Renal pelvis (tissue), 4 donors: ENCODE data around the gene DUS3L. TPM values are rescaled to one million over a fixed set of nuclear protein-coding genes. Genes with fewer than 3 reads are reported as not detected.
"Not testable (repeated sequence)": the region's sequence is repeated elsewhere in the genome, so short reads cannot be mapped to it uniquely, and the experiment has no call there.

Experiments
- DNase-seq: peaks from one replicate; pipeline ENCODE4 v3.0.0-alpha.2; 2013
- polyA plus RNA-seq, 3 donors: library from polyadenylated mRNA; unstranded; fragments of 120-200 nt; gene quantifications; one replicate each; pipeline ENCODE4 v1.2.1, GENCODE V29; 2013; ENCODE audit not compliant: insufficient read length in 3 of 3

DUS3L gene
- polyA plus RNA-seq, 3 donors: 24.9 to 45.1 (median 32.4) TPM

DNA sequence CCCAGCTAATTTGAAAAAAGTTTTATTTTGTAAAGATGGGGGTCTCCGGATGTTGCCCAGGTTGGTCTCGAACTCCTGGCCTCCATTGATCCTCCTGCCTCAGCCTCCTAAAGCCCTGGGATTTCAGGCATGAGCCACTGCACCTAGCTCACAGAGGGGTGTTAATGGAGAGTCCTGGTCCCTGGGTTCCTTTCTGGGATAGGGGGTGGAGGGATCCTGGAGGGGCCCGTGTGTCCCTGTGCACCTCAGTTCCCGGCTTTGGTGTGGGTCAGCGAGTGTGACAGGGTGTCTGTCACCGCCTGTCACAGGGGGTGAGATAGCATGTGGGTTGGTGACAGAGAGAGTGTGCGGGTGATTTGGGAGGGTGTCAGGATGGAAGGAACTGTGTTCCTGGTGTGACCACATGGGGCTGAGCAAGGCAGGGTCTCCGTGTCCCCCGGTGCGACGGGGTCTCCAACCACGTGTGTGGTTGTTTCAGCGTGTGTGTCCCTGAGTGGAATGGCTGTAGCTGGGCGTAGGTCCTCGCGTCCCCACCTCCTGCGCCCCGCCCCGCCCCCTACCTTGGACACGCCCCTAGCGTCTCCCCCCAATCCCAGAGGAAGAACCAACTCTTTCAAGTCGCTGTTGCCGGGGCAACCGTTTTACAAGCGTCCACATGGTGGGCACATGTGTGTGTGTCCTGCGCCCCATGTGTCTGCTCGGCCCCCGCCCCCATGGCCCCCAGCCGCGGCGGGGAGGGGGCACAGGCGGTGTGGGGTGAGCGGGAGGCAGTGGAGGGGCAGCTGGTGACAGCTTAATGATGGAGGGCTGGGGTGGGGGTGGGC, 11.0 kb upstream of the DUS3L start:
- peak; percentile 75 for DNase-seq

DNA sequence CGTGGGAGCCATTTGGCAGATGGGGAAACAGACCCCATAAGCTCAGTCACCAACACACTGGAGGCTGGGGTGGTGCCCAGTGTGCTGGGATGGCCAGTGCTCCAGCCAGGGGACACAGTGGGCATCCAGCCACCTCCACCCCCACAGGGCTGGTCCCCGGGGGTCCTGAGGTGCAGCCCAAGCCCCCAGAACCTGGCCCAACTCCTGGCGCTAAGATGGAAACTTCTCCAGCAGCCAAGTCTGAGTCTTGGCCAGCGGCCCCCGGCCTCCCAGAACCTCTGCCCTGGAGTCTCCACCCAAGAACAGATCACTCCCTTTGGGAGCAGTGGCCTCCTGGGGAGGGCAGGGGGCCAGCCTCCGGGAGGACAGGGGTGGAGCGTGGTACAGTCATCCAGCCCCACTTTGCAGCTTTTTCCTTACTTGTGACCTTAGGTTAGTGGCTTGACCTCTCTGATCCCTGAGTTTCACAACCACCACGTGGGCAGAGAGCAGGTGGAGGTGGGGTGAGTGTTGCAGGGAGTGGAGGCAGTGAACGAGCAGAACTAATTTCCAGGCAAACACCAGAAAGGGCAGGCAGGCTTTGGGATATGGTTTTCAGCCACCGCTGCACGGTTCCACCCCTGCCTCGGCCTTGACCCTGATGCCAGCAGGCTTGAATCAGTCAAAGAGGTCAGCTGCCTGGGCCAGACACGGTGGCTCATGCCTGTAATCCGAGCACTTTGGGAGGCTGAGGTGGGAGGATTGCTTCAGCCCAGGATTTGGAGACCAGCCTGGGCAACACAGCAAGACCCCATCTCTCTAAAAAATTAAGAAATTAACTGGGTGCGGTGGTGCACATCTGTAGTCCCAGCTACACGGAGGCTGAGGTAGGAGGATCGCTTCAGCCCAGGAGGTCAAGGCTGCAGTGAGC, 9.7 kb upstream of the DUS3L start:
- no peak for DNase-seq

DNA sequence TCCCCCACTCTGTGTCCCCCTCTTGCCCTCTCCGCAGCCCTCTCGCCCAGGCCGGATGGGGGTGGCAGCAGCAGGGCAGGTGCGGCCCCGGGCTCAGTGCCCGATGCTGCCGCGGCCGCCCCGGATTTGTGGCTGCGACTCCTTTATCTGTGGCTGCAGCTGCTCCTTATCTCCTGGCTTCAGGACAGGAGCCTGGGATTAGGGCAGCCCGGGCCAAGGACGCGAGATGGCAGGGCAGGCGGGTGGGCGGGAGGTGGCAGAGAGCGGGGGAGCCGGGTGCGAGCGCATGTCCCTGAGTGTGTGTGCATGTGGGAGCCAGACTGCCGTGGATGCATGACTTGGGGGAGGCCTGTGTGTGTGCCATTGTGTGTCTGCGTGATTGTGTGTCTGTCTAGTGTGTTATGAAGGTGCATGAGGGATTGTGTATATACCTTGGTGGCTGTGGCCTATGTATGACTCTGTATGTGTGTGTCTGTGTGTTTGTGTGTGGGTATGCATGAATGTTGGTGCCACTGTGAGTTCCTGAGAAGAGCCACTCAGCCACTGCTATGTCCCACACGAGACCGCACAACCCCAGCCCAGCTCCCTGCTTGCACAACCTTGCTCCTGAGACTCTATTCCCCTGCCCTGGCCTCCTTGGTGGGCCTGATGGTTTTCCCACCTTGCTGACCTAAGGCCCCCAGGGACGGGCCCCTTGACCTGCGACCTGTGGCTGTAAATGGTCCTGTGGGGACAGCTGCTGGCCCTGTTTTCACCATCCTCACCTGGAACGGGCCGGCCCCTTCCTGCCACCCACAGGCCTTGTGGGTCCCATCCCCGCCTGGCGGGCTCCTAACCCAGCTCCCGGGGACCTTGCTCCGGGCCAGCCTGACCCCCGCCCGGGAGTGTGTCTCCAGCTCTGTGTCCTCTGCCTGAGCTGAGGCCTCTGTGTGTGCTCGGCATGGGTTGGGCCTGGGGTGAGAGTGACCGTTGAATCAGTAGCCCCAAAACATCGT, 8.6 kb upstream of the DUS3L start:
- DNase-seq: no peak

DNA sequence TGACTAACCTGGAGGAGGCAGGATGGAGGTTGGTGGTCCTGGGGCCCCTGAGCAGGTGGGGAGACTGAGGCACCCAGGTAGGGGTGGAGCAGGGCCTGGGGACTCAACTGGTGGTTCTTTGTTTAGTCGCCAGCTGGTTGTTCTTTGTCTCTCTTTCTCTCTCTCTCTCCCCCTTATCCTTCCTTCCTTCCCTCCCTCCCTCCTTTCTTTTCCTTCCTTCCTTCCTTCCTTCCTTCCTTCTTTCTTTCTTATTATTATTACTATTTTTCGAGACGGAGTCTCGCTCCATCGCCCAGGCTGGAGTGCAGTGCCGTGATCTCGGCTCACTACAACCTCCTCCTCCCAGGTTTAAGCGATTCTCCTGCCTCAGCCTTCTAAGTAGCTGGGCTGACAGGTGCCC, 7.3 kb upstream of the DUS3L start:
- DNase-seq: no peak

DNA sequence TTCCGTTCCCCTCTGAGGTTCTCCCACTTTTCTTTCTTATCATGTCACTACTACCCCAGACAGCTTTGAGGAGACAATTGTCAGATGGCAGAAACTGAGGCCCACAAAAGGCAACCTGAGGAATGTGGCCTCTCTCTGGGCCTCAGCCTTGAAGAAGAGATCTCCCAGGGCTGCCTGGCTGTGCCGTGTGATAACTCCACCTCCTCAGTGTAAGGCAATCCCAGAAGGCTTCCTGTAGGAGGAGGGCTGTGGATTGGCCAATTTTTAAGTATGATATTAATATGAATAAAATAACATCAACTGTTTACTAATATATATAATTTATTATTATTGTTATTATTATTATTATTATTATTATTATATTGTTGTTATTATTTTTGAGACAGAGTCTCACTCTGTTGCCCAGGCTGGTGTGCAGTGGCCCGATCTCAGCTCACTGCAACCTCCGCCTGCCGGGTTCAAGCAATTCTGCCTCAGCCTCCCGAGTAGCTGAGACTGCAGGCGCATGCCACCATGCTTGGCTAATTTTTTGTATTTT, 4.5 kb upstream of the DUS3L start:
- DNase-seq: no peak

DNA sequence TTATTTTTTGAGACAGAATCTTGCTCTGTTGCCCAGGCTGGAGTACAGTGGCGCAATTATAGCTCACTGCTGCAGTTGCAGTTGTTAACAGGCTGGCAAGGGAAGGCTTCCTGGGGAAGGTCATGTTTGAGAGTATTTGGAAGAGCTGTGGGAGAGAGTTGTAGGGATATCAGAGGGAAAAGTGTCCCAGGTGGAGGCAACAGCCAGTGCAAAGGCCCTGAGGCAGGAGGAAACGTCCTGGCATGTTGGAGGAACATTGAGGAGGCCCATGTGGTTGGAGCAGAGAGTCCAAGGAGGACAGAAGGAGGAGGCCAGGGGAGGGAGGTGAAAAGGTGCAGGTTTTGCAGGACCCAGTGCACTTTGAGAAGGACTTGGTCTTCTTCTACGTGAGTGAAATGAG, 2.2 kb upstream of the DUS3L start:
- no peak for DNase-seq

DNA sequence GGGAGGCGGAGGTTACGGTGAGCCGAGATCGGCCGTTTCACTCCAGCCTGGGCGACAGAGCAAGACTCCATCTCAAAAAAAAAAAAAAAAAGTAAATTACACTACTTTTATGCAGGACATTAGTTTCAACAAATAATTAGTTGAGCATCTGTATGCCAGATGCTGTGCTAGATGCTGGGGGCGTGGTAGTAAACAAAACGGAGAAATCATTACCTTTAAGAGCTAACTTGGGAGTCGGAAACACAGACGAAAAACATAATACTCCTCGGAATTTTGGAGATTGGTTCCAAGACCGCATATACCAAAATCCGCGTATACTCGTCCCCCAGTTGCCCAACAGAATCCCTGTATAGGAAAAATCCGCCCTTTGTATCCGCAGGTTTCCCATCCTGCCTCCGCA, 1.3 kb upstream of the DUS3L start:
- no peak for DNase-seq

DNA sequence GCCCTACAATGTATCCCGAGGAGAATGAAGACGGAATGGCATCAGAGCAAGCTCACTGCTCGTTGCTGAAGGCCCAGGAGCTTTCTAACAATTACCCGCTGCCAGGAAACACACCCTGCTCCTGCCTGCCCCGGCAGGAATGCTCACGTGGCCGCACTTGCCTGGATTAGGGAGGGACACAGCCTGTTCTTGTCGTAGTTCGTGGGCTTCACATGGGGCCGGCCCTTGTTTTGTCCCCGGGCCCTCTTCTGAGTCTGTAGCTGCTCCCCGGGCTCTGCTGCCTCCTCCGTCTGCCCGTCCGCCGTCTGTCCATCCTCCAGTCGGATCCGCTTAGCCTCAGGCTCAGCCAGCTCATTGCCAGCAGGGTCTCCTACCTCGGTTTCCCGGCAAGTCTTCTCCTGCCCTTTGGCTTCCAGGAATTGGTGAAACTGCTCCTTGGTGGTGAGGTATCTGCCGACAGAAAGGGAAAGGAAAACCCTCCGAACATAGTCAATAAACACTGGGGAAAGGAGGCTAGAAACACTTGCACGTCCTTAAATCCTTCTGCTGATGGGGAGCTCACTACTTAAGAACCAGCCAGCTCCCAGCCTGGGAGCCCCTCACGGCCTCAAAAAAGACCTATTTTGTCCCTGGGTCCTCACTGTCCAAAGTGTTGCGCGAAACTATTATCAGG, 941 bp downstream of the DUS3L start:
- DNase-seq: no peak

DNA sequence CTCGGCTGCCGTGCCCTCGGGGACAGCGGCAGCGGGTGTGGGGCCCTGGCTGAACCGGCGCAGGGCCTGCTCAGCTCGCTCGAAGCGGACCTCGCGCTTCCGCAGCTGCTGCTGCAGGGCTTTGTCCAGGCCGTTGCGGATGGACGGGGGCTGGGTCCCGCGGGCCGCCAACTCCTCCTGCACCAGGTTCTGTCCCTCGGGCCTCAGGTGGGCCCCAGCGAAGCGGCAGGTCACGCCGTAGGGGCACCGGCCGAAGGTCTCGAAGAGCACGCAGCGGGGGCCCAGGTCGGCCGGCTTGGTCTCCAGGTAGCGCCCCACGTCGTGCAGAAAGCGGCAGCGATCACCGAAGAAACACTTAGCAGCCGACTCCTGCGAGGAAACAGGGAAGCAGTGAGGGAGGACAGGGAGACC, 1.6 kb downstream of the DUS3L start:
- no peak for DNase-seq

DNA sequence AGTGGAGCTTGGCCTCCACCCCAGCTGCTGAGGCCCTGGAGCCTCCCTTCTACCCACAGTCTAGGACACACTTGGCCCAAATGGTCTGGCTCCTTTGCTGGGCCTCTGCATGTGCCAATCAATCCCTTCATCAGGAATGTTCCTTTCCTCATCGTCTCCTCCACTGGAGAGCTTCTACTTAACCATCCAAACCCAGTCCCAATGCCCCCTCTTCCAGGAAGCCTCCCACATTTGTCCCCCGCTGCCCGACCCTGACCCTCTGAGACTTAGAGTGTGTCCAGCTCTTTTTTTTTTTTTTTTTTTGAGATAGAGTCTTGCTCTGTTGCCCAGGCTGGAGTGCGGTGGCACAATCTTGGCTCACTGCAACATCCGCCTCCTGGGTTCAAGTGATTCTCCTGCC, 2.5 kb downstream of the DUS3L start:
- no peak for DNase-seq

DNA sequence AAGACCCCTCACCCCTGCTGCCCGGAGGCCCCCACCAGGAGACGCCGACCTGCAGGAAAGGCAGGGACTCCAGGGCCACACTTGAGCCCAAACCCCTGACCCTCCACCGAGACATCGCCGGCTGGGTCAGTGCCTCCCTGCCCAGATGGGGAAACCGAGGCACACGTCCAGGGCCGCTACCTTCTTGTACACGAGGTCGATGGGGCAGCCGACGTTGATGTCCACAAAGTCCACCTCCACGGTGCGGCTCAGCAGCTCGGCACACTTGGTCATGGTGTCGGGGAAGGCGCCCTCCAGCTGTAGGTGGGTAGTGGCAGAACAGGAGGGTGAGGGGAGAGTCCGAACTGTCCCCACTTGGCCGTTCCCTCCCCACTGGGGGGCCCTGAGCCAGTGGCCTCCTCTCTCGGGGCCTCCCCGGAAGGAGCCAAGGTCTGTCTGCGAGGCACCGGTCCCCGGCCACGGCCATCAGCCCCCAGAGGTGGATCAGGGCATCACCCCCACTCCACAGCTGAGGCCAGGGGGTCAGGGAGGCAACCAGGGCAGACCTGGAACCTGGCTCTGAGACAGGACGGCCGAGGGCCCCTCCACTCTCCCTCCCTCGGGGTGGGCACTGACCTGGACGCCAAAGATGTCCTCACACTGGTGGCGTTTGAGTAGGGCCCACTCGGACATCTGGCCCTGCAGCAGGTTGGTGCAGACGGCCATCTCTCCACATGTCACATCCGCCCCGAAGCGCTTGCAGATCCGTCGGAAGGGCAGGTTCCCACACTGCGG, 3.4 kb downstream of the DUS3L start:
- no peak for DNase-seq

DNA sequence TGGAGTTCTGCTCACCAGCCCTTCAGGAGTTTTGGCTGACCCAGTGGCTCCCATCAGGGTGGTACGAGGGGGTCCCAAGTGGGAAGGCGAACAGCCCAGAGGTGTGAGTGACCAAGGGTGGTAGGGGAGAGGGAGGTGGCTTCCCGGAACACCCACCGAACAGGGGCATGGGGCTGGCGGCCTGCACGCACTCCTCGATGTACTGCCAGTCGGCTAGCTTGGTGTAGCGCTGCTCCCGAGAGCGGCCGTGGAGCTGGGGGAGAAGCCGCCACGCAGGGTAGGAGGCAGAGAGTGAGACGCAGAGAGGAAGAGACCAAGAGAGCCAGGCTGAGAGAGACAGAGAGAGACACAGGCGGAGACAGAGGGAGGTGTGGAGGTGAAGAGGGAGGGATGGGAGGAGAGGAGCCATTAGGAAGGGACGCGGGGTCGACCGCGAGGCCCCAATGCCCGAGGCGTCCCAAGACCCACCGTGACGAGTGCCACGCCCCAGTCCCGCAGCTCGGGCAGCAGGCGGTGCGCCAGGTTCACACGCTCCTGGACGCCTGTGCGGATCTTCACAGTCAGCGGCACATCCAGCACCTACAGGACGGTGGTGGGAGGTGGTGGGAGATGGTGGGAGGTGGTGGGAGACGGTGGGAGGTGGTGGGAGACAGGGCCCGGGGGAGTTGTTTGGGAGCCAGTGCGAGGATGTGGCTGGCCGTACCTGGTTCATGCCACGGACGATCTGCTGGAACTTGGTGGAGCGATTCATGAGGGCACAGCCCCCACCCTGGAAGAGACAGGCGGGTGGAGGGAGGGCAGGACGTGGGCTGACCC, 4.2 kb downstream of the DUS3L start:
- no peak for DNase-seq

DNA sequence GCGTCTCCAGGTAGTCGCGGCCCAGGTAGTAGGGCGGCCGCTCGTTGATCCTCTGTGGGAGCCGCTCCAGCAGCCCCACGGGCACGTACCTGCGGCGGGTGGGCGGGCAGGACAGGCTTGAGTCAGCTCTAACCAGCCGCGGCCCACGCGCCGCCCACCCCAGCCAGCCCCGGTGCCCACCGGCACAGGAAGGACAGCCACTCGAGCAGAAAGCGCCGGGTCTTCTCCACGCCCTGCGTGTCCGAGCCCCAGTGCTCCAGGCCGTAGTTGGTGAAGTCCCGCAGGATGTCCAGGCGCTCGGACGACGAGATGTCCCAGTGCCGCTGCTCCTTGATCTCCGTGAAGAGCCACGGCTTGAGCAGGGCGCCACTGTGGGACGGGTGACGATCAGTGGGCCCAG, 5.5 kb downstream of the DUS3L start:
- no peak for DNase-seq

DNA sequence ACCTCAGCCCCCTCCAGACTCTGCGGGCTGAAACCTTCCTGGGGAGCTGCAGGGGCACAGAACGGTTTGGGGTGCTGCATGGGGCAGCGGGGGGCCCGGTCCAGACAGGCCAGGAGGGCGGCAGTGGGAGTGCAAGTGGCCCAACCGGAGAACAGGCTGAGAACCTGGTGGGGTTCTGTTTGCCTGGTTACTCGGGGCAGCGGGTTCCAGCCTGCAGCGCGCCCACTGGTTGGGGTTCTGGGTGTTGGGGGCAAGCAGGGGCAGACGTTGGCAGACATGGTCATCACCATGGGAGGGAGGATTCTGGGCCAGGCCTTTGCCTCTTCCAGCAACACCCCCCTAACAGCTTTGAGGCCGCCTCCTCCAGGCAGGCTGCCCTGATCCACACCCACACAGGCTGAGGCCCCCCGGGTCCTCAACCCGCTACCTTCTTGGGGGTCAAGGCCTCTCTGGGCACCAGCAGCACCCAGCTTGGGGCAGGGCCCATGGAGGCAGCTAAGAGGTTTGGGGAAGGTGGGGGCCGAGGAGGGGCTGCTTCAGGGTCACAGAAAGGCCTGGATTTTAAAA, 6.3 kb downstream of the DUS3L start, which contains the start of gene PRR22:
Gene PRR22 (minus strand): TSS at position 166 of the 567 bp plus-strand sequence. CDS start 86 bp downstream, at position 80.
- DNase-seq: no peak

DNA sequence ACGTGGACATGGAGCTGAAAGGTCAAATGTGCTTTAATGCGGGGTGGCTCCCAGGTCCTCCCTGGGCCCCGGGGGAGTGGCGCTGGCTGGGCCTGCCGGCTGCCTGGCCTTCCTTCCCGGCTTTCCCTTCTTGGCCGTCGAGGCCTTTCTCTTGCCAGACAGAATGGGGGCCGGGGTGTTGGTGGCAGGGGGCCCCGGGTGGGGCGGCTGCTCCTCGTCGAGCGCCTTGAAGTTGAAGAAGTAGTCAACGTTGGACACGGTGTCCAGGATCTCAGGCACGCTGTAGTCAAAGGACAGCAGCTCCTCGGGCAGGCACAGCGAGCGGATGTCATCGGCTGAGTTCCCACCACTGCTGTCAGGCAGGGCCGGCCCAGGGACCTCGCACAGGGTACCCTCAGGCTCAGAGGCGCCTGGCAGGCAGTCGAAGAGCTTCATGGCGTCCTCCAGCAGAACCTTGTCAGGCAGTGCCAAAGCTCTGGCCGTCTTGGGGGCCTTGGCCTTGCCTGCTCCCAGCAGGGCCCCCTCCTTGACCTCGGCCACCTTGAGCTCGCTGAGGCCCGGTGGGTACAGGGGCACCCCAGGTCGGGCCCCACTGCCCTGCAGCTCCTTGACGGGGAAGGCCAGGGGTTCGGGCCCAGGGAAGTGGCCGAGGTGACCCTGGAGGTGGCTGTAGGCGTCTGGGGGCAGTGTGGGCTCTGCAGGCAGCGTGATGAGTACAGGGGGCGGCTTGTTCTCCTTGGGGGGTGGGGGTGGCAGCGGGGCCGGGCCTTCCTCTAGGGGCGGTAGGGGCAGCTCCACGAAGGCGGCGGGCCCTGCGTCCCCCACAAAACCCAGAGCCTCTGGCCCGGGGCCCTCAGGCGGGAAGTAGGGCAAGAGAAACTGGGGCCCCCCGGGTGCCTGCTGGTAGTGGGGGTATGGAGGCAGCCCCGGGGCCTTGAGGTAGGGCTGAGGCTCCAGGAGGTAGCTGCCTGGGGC, 7.7 kb downstream of the DUS3L start:
- DNase-seq: no peak

DNA sequence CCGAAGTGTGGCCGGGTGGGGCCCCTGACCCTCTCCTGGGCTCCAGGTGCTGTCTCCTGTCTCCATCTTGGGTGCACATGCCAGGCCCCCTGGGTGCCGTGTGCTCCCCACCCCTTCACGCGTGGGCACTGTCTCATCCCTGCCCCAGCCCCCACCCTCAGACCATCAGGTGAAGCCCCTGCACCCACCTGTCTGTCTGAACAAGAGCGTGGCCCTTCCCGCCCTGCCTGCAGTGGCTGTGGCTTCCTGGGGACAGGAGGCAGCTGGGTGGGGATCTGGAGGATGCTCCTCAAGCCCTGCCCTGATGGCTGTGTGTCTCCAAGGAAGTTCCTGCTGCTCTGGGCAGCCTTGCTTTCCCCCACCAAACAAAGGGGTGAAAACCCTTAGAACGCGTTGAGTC, 8.6 kb downstream of the DUS3L start:
- DNase-seq: no peak

DNA sequence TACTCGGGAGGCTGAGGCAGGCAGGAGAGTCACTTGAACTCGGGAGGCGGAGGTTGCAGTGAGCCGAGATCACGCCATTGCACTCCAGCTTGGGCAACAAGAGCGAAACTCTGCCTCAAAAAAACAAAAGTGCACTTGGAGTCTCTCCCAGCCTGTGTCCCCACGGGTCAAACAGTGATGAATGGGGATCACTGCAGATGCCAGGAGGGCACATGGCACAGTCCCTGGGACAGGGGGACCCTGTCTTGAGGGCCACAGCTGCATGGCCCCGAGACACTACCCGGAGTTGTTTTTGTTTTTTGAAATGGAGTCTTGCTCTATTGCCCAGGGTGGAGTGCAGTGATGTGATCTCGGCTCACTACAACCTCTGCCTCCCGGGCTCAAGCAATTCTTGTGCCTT, 10.0 kb downstream of the DUS3L start:
- not testable (repeated sequence) for DNase-seq
